Neuronal stem cell (in vitro differentiated cells): ENCODE data around the gene PLXNB2.

Source experiments
- DNase-seq: peaks from one replicate; pipeline ENCODE4 v3.0.0-alpha.2; 2013; ENCODE audit warnings: low spot score
- H2AFZ ChIP-seq: one replicate; pipeline ENCODE4 v1.6.1; 2013; ENCODE audit warnings: mild to moderate bottlenecking, low read length, inconsistent platforms
- H2AK5ac ChIP-seq: 2 replicates; pipeline ENCODE4 v1.6.1; 2013; ENCODE audit warnings: low read depth, mild to moderate bottlenecking, inconsistent platforms, low read length, moderate library complexity, mixed read lengths
- H2BK120ac ChIP-seq: 2 replicates; pipeline ENCODE4 v1.6.1; 2013; ENCODE audit warnings: low read depth, mild to moderate bottlenecking, inconsistent platforms, low read length, moderate library complexity, mixed read lengths
- H2BK12ac ChIP-seq: one replicate; pipeline ENCODE4 v1.6.1; 2013; ENCODE audit warnings: low read length, inconsistent platforms
- H2BK15ac ChIP-seq: 2 replicates; pipeline ENCODE4 v1.6.1; 2013; ENCODE audit warnings: mild to moderate bottlenecking, low read length, inconsistent platforms, mixed read lengths
- H2BK5ac ChIP-seq: one replicate; pipeline ENCODE4 v1.6.1; 2013; ENCODE audit warnings: inconsistent platforms, mild to moderate bottlenecking, low read length, moderate library complexity
- H3K14ac ChIP-seq: one replicate; pipeline ENCODE4 v1.6.1; 2013; ENCODE audit warnings: low read length, inconsistent platforms
- H3K18ac ChIP-seq: 2 replicates; pipeline ENCODE4 v1.6.1; 2013; ENCODE audit warnings: low read length, inconsistent platforms
- H3K23ac ChIP-seq: 2 replicates; pipeline ENCODE4 v1.6.1; 2013; ENCODE audit warnings: low read depth, mild to moderate bottlenecking, mixed read lengths, low read length, inconsistent platforms; ENCODE audit not compliant: poor library complexity
- H3K27ac ChIP-seq: replicated peaks from 3 replicates; pipeline ENCODE4 v1.5.1; 2013; ENCODE audit warnings: low read length, inconsistent platforms
- H3K27me3 ChIP-seq, 3 experiments: 2 replicates each; pipeline ENCODE4 v1.6.1; 2013; ENCODE audit warnings: low read length in 3 of 3, mild to moderate bottlenecking in 2 of 3, inconsistent platforms in 1 of 3, low read depth in 1 of 3, mixed read lengths in 1 of 3, moderate library complexity in 1 of 3; ENCODE audit not compliant: control insufficient read depth in 3 of 3, insufficient read depth in 3 of 3
- H3K36me3 ChIP-seq, 2 donors: replicated peaks in 1 of 2; 2 replicates each; pipeline ENCODE4 v1.6.1; 2013; ENCODE audit warnings: low read length in 2 of 2; ENCODE audit not compliant: control insufficient read depth in 2 of 2, insufficient read depth in 2 of 2
- H3K4ac ChIP-seq: 2 replicates; pipeline ENCODE4 v1.6.1; 2013; ENCODE audit warnings: inconsistent platforms, mild to moderate bottlenecking, low read length, moderate library complexity
- H3K4me1 ChIP-seq, 2 donors: 1 replicate in 1 of 2; 2 replicates in 1 of 2; pipeline ENCODE4 v1.6.1; 2013; ENCODE audit warnings: low read length in 2 of 2, low read depth in 1 of 2; ENCODE audit not compliant: control insufficient read depth in 2 of 2, insufficient read depth in 1 of 2
- H3K4me2 ChIP-seq: one replicate; pipeline ENCODE4 v1.6.1; 2013; ENCODE audit warnings: mild to moderate bottlenecking, low read length, inconsistent platforms; ENCODE audit not compliant: insufficient read depth, poor library complexity, severe bottlenecking
- H3K4me3 ChIP-seq, 2 donors: 2 replicates each; pipeline ENCODE4 v1.5.1; 2013; ENCODE audit warnings: low read length in 2 of 2, mild to moderate bottlenecking in 2 of 2, inconsistent platforms in 1 of 2, moderate library complexity in 1 of 2
- H3K79me1 ChIP-seq: one replicate; pipeline ENCODE4 v1.6.1; 2013; ENCODE audit warnings: low read depth, mild to moderate bottlenecking, inconsistent platforms, low read length, moderate library complexity
- H3K9ac ChIP-seq: one replicate; pipeline ENCODE4 v1.6.1; 2013; ENCODE audit warnings: mild to moderate bottlenecking, low read depth, low read length, inconsistent platforms; ENCODE audit not compliant: poor library complexity
- H3K9me3 ChIP-seq, 2 donors: replicated peaks in 1 of 2; 2 replicates each; pipeline versions ENCODE3 to v1.6.1; 2013; ENCODE audit warnings: low read length in 2 of 2, mild to moderate bottlenecking in 2 of 2, inconsistent platforms in 1 of 2, low read depth in 1 of 2, mixed read lengths in 1 of 2, moderate library complexity in 1 of 2; ENCODE audit not compliant: control insufficient read depth in 2 of 2, insufficient read depth in 1 of 2
- H4K8ac ChIP-seq: one replicate; pipeline ENCODE4 v1.6.1; 2013; ENCODE audit warnings: low read depth, mild to moderate bottlenecking, inconsistent platforms, low read length, moderate library complexity
- H4K91ac ChIP-seq: one replicate; pipeline ENCODE4 v1.6.1; 2013; ENCODE audit warnings: low read length, low read depth, mild to moderate bottlenecking, inconsistent platforms; ENCODE audit not compliant: poor library complexity
- WGBS, 2 donors: extraction: QIAGEN DNeasy Blood & Tissue Kit; methylation state at CpG; one replicate each; pipeline ENCODE4 v1.1.7; 2013; ENCODE audit warnings: missing lambda C conversion rate in 2 of 2, mixed read lengths in 1 of 2; ENCODE audit not compliant: insufficient read length in 2 of 2, insufficient replicate concordance in 1 of 2; ENCODE audit errors: extremely low coverage in 2 of 2; 5-methylcytosine and 5-hydroxymethylcytosine counted together

Gene PLXNB2

DNA sequence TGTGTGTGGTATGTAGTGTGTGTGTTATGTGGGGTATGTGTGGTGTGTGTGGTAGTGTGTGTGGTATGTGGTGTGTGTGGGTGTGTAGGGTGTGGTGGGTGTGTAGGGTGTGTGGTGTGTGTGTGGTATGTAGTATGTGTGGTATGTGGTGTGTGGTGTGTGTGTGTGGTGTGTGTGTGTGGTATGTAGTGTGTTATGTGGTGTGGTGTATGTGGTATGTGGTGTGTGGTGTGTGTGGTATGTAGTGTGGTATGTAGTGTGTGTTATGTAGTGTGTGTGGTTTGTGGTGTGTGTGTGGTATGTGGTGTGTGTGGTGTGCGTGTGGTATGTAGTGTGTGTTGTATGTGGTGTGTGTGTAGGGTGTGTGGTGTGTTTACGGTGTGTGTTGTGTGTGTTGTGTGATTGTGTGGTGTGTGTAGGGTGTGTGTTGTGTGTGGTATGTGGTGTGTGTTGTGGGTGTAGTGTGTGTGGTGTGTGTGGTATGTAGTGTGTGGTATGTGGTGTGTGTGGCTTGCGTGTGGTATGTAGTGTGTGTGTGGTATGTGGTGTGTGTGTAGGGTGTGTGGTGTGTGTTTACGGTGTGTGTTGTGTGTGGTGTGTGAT lies 31.5 kb upstream of the PLXNB2 start:
- H3K18ac ChIP-seq, result no peak overlapping the region
- 100% methylated on average over 1 to 4 of the region's 4 CpGs for WGBS, 2 donors

GRCh38 chr22:50338042-50338573 lies 30.7 kb upstream of the PLXNB2 start:
- Histone ChIP-seq H3K27ac (peak overlapping the region; percentile 19), H3K14ac (peak overlapping the region; percentile 58), H3K9ac (peak overlapping the region; percentile 83), H4K8ac (peak overlapping the region; percentile 83), H3K4ac (peak overlapping the region; percentile 91), H3K36me3 (peaks cover 0 to 26% of the 10 kb centered on the region in 2 donors), H2BK120ac (no peak overlapping the region), H3K27me3 (peaks cover 0 to 25% (median 0%) of the 10 kb centered on the region in 3 experiments), H3K4me1 (peaks cover 4 to 19% of the 10 kb centered on the region in 2 donors), H3K9me3 (peaks cover 0 to 34% of the 10 kb centered on the region in 2 donors), H3K4me3 (peak overlapping the region in 1 of 2 donors; percentile 73), H2BK12ac (peak overlapping the region; percentile 65), H3K18ac (no peak overlapping the region), H3K4me2 (no peak overlapping the region), H2AFZ (no peak overlapping the region), H2BK15ac (no peak overlapping the region), H3K79me1 (peaks cover 20% of the 10 kb centered on the region), H4K91ac (peak overlapping the region; percentile 93), H3K23ac (peak overlapping the region; percentile 96), H2BK5ac (no peak overlapping the region), H2AK5ac (no peak overlapping the region)
- no peak for DNase-seq
- WGBS, 2 donors, result 100% methylated on average over 5 of the region's 5 CpGs; no CpG with 5 or more reads in 1 of the 2 donors

More for the DNA sequence above, 31.5 kb upstream of the PLXNB2 start:
- H2AK5ac ChIP-seq, result peak overlapping the region; percentile 50
- peaks cover 0 to 25% (median 0%) of the 10 kb centered on the region in 3 experiments for H3K27me3 ChIP-seq
- H3K9me3 ChIP-seq, result peaks cover 0 to 34% of the 10 kb centered on the region in 2 donors
- H2BK5ac ChIP-seq, result no peak overlapping the region
- H3K4me1 ChIP-seq, result peaks cover 4 to 19% of the 10 kb centered on the region in 2 donors
- H2BK120ac ChIP-seq, result no peak overlapping the region
- H2AFZ ChIP-seq, result no peak overlapping the region
- H2BK15ac ChIP-seq, result no peak overlapping the region
- peaks cover 0 to 26% of the 10 kb centered on the region in 2 donors for H3K36me3 ChIP-seq
- peak overlapping the region; percentile 58 for H3K4ac ChIP-seq
- peak overlapping the region; percentile 85 for H3K9ac ChIP-seq
- DNase-seq, result no peak
- H4K8ac ChIP-seq, result peak overlapping the region; percentile 68
- peak overlapping the region in 1 of 2 donors; percentile 73 for H3K4me3 ChIP-seq
- peak overlapping the region; percentile 59 for H3K14ac ChIP-seq
- H3K79me1 ChIP-seq, result peaks cover 20% of the 10 kb centered on the region
- peak overlapping the region; percentile 60 for H2BK12ac ChIP-seq
- peak overlapping the region; percentile 95 for H4K91ac ChIP-seq
- H3K4me2 ChIP-seq, result no peak overlapping the region
- peak overlapping the region; percentile 46 for H3K27ac ChIP-seq
- H3K23ac ChIP-seq, result peak overlapping the region; percentile 96

GRCh38 chr22:50337262-50338041 lies 30.0 kb upstream of the PLXNB2 start:
- Histone ChIP-seq H3K79me1 (peaks cover 20% of the 10 kb centered on the region), H3K4me3 (peak overlapping the region in 1 of 2 donors; percentile 73), H4K91ac (peak overlapping the region; percentile 93), H3K27ac (peak overlapping the region; percentile 19), H2BK15ac (no peak overlapping the region), H3K23ac (peak overlapping the region; percentile 96), H3K4me2 (no peak overlapping the region), H3K18ac (no peak overlapping the region), H3K27me3 (peaks cover 0 to 25% (median 0%) of the 10 kb centered on the region in 3 experiments), H2AFZ (no peak overlapping the region), H2AK5ac (no peak overlapping the region), H3K4me1 (peaks cover 3 to 19% of the 10 kb centered on the region in 2 donors), H3K9ac (peak overlapping the region; percentile 24), H3K14ac (peak overlapping the region; percentile 58), H2BK5ac (no peak overlapping the region), H4K8ac (peak overlapping the region; percentile 83), H3K36me3 (peaks cover 0 to 26% of the 10 kb centered on the region in 2 donors), H3K9me3 (peaks cover 0 to 34% of the 10 kb centered on the region in 2 donors), H2BK12ac (peak overlapping the region; percentile 65), H3K4ac (peak overlapping the region; percentile 91), H2BK120ac (no peak overlapping the region)
- WGBS, 2 donors, result 100% methylated on average over 1 to 9 of the region's 13 CpGs
- DNase-seq, result no peak
